ENCODE data around the gene CCDC9.

GRCh38 chr19:47232422-47233211, 23.7 kb upstream of the CCDC9 start:
- TF ChIP-seq, protein P1, sequence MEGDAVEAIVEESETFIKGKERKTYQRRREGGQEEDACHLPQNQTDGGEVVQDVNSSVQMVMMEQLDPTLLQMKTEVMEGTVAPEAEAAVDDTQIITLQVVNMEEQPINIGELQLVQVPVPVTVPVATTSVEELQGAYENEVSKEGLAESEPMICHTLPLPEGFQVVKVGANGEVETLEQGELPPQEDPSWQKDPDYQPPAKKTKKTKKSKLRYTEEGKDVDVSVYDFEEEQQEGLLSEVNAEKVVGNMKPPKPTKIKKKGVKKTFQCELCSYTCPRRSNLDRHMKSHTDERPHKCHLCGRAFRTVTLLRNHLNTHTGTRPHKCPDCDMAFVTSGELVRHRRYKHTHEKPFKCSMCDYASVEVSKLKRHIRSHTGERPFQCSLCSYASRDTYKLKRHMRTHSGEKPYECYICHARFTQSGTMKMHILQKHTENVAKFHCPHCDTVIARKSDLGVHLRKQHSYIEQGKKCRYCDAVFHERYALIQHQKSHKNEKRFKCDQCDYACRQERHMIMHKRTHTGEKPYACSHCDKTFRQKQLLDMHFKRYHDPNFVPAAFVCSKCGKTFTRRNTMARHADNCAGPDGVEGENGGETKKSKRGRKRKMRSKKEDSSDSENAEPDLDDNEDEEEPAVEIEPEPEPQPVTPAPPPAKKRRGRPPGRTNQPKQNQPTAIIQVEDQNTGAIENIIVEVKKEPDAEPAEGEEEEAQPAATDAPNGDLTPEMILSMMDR (IDR thresholded peaks at IDR 0.05) = no peak
- TF ChIP-seq POLR2A (IDR thresholded peaks at IDR 0.05) = no peak
- no peak for TF ChIP-seq EP300 (IDR thresholded peaks at IDR 0.05)
